Measurements from ENCODE around the gene KLHL29.

KLHL29 gene

GRCh38 chr2:23399674-23400261 is 14.8 kb downstream of the KLHL29 start:
- FAIRE-seq = no peak

GRCh38 chr2:23400703-23401102 is 15.7 kb downstream of the KLHL29 start:
- no peak for FAIRE-seq

- FAIRE-seq = no peak
Measured at GRCh38 chr2:23401427-23402204, 16.6 kb downstream of the KLHL29 start.

- FAIRE-seq = no peak
Measured at GRCh38 chr2:23402205-23402740, 17.3 kb downstream of the KLHL29 start.

- FAIRE-seq = no peak
Measured at GRCh38 chr2:23404426-23404825, 19.4 kb downstream of the KLHL29 start.

- FAIRE-seq = no peak
Measured at GRCh38 chr2:23409248-23409647, 24.3 kb downstream of the KLHL29 start.

- no peak for FAIRE-seq
Measured at GRCh38 chr2:23410596-23410995, 25.6 kb downstream of the KLHL29 start.

- no peak for FAIRE-seq
Measured at GRCh38 chr2:23411752-23412431, 26.9 kb downstream of the KLHL29 start.

- no peak for FAIRE-seq
Measured at GRCh38 chr2:23412556-23413155, 27.7 kb downstream of the KLHL29 start.

GRCh38 chr2:23413641-23414040 is 28.7 kb downstream of the KLHL29 start:
- no peak for FAIRE-seq

GRCh38 chr2:23414106-23414505 is 29.1 kb downstream of the KLHL29 start:
- no peak for FAIRE-seq

- FAIRE-seq = no peak
Measured at GRCh38 chr2:23414871-23415270, 29.9 kb downstream of the KLHL29 start.

GRCh38 chr2:23417310-23417709 is 32.3 kb downstream of the KLHL29 start:
- no peak for FAIRE-seq

- FAIRE-seq = no peak
Measured at GRCh38 chr2:23418056-23418455, 33.1 kb downstream of the KLHL29 start.

- no peak for FAIRE-seq
Measured at GRCh38 chr2:23418461-23418911, 33.5 kb downstream of the KLHL29 start.

- no peak for FAIRE-seq
Measured at GRCh38 chr2:23419171-23420090, 34.5 kb downstream of the KLHL29 start.

GRCh38 chr2:23420091-23420839 is 35.3 kb downstream of the KLHL29 start:
- FAIRE-seq = no peak

- FAIRE-seq = no peak
Measured at GRCh38 chr2:23420840-23421476, 36.0 kb downstream of the KLHL29 start.

GRCh38 chr2:23422089-23423061 is 37.4 kb downstream of the KLHL29 start:
- FAIRE-seq = no peak

Data from colon (tissue), 2 donors.